Cerebellar cortex (tissue), 1 donor: Measurements from ENCODE around the gene CLEC4G.
"Not testable (repeated sequence)": the region's sequence is repeated elsewhere in the genome, so short reads cannot be mapped to it uniquely, and the experiment has no call there.

Source experiments
- DNase-seq: peaks from one replicate; pipeline ENCODE4 v3.0.0-alpha.2; 2015; ENCODE audit warnings: low spot score

The CLEC4G gene

GRCh38 chr19:7732045-7732444, at the start of gene CLEC4G:
TSS of gene CLEC4G (minus strand) at chr19:7732110. CDS start at chr19:7732102, 8 bp downstream.
- no peak for DNase-seq

DNA sequence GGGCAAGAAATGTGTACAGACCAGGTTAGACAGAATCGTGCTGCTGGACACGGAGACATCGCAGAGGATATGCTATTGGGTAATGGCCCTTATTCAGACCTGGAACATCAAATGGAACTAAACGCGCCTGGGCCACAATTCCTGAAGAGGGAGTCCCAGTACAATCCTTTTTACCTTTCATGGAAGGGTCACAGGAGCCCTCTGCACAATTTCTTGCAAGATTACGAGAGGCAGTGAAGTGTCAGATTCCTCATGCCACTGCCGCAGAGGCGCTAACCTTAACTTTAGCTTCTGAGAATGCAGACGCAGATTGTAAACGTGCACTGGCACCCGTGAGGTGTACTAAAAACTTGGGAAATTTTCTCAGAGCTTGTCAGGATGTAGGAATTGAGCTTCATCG, 49.2 kb upstream of the CLEC4G start:
- DNase-seq: no peak

DNA sequence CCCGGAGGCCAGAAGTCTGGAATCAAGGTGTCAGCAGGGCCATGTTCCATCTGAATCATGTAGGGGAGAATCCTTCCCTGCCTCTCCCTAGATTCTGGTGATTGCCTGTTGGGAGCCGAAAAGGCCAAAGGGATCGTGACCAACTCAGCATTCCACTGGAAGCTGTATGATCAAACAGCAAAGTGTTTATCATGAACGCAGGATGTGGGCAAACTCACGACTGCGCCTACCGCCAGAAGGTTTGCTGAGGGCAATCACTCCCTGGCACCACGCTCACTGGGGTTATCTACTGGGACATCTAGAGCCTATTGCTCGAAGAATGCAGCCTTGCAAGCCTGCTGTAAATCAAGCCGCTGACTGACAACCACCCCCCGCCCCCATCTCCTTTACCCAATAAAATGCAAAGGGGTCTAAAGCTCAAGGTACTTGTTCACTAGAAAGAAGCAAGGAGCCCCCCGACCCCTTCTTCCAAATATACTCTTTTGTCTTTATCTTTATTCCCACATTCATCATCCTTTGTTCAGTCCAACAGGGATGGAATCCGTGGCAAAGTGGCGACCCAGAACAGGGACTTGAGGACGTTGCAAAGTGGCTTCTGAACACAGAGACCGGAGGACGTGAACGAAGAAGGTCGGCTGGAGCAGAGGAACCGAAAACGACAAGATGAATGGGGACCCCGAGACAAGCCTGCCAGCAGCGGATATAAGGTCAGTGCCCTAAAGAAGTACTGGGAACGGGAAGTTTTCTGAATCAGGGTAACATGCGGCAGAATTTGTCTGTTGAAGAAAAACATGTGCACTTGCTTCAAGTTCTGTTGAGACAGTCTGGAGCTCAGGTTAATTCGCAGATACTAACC, 47.9 kb upstream of the CLEC4G start:
- DNase-seq: no peak

DNA sequence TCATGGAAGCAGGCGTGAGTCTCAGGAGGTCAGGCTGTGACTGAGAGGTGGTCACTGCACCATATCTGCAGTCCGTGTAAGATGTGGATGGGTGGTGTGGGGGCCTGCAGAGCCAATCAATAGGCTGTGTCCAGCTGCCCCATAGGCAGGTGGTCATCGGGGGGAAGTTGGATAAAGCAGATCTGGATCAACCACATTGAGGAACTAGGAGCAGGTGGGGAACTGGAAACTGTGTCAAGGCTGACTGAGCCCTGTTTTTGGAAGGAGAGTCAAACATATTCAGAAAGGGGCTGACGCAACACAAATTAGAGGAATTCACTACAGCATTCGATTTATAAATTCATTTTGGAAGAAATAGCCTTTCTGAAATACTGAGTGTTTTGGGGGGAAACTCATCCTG, 46.2 kb upstream of the CLEC4G start:
- no peak for DNase-seq

DNA sequence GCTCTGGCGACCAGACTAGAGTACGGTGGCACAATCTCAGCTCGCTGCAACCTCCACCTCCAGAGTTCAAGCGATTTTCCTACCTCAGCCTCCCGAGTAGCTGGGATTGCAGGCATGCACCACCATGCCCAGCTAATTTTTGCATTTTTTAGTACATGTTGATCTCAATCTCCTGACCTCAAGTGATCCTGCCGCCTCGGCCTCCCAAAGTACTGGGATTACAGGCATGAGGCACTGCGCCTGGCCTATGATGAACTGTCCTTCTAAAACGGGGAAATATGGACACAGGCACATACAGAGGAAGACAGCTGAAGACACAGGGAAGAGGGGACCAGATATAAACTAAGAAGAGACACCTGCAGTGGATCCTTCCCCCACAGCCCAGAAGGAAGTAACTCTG, 43.9 kb upstream of the CLEC4G start:
- no peak for DNase-seq

DNA sequence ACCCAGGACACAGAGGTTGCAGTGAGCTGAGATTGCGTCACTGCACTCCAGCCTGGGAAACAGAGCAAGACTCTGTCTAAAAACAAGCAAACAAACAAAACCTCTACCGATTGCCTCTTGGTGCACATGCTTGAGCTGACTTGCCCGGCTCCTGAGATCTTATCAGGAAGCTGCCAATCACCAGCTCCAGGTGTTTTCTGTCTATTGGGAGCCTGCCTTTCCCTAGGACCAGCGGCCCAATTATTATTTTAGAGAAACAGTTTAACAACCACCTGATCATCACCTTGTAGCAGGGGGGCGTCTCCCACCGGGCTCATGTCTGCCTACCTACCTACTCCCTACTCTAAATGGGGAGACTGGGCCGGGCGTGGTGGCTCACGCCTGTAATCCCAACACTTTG, 41.9 kb upstream of the CLEC4G start:
- no peak for DNase-seq

- DNase-seq: no peak
Measured at GRCh38 chr19:7772752-7773291, 40.9 kb upstream of the CLEC4G start.

- DNase-seq: no peak
Measured at GRCh38 chr19:7771072-7771471, 39.2 kb upstream of the CLEC4G start.

GRCh38 chr19:7769171-7769570, 37.3 kb upstream of the CLEC4G start:
- no peak for DNase-seq

DNA sequence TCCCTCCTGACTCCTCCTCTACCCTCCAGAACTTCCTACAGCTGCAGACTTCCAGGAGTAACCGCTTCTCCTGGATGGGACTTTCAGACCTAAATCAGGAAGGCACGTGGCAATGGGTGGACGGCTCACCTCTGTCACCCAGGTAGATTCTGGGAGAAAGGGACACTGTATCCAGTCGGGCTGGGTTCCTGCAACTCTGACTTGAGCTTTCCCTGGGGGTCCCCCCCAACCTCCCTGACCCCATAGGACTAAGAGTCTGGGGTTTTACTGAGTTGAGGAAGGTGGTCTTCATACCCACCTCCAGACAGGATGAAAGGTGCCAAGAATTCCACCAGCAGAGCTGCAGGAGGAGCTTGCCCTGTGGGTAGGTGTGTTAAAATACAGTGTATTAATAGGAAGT, 35.6 kb upstream of the CLEC4G start:
- no peak for DNase-seq

GRCh38 chr19:7766535-7766934, 34.6 kb upstream of the CLEC4G start:
- DNase-seq: no peak

DNA sequence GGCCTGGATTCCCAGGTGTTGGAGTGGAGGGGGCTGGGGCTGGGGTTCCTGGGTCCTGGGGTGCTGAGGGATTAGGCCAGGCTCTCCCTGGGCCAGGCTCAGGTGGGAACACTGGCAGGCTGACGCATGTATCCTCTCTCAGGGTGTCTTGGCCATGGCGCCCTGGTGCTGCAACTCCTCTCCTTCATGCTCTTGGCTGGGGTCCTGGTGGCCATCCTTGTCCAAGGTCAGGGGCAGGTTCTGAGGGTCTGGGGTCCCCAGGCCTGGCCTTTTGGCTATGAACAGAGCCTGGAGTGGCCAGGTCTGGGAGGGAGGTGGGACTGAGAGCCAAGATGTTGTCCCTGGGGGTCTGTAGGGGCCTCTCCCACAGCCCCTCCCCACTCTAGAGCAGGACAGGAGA, 33.1 kb upstream of the CLEC4G start:
- DNase-seq: not testable (repeated sequence)

DNA sequence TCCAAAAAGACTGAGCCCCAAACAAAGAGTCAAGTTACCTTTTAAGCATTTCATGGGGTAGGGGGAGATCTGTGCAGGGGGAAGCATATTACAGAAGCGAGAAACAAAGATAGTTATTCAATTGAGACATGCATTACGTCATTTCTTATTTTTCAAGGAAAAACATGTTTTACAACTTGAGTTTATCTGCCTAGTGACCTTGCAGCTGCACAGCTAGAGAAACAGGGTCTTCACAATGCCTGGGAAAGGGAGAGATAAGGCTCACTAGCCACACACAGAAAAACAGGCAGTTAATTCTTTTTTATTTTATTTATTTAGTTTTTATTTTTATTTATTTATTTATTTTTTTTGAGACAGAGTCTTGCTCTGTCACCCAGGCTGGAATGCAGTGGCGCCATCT, 32.2 kb upstream of the CLEC4G start:
- DNase-seq: not testable (repeated sequence)

GRCh38 chr19:7763696-7764095, 31.8 kb upstream of the CLEC4G start:
- no peak for DNase-seq

DNA sequence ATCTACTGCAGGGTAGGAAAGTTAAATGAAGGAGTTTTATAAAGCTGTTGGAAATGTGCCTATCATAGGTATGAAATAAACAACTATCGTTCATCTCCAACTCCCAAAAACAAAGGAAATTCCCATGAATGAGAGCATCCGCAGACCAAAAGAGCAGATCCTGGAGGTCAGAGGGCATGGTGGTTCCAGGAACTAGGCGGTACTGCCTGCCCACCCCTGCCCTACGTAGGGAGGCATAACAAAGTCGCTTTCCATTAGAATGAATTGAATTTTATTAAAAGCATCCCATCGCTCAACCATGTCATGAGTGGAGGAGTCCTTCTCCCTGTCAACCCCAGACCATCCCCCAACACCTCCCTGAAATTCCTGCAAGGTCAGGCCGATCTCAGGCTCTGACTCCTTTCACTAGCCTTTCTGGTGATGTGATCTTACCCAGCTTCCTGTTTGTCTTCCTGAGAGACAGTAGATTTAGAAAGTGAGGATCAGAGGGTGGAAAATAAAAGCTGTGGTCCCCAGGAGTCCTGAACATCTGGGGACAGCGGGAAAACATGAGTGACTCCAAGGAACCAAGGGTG, 30.9 kb upstream of the CLEC4G start, which contains the start of gene CLEC4M:
TSS of gene CLEC4M (plus strand) at position 525 of the 575 bp plus-strand sequence. CDS start at position 549, 24 bp downstream.
- DNase-seq: no peak

DNA sequence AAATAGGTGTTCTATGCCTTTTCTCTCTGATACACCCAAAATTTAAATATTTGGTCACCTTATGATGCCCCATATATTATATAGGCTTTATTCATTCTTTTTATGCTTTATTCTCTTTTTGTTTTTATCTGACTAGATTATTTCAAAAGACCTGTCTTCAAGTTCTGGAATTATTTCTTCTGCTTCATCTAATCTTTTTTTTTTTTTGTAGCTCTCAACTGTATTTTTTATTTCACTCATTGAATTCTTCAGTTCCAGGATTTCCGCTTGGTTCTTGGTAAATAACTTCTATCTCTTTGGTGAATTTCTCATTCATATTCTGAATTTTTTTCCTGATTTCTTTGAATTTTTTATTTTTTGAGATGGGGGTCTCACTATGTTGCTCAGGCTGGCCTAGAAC, 27.2 kb upstream of the CLEC4G start:
- DNase-seq: no peak

GRCh38 chr19:7757358-7757757, 25.4 kb upstream of the CLEC4G start:
- DNase-seq: no peak

DNA sequence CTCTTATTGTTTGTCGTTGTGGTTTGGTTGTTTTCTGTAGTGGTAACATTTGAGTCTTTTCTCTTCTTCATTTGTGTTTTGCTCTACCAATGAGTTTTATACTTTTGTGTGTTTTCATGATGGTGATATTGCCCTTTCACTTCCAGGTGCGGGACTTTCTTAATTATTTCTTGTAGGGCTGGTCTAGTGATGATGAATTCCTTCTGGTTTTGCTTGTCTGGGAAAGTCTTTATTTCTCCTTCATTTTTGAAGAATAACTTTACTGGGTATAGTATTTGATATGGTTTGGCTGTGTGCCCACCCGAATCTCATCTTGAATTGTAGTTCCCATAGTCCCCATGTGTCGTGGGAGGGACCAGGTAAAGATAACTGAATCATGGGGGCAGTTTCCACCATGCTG, 24.3 kb upstream of the CLEC4G start:
- DNase-seq: no peak

DNA sequence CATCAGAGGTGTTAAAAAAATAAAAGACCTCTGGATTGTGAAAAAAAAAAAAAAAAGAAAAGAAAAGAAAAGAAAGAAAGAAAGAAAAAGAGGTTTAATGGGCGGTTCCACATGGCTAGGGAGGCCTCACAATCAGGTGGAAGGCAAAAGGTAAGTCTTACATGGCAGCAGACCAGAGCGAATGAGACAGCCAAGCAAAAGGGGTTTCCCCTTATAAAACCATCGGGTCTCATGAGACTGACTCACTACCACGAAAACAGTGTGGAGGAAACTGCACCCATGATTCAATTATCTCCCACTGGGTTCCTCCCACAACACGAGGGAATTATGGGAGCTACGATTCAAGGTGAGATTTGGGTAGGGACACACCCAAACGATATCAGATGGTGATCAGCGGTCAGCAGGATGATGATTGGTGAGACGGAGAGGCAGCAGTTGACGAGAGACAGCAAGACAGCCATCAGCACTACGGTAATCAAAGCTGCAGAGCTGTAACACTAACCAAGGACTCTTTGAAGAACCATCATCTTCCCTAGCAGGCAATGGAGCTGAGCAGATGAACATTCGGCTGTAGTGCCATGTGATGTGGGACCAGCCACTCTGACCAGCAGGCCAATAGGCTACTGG, 19.4 kb upstream of the CLEC4G start:
- DNase-seq: no peak

DNA sequence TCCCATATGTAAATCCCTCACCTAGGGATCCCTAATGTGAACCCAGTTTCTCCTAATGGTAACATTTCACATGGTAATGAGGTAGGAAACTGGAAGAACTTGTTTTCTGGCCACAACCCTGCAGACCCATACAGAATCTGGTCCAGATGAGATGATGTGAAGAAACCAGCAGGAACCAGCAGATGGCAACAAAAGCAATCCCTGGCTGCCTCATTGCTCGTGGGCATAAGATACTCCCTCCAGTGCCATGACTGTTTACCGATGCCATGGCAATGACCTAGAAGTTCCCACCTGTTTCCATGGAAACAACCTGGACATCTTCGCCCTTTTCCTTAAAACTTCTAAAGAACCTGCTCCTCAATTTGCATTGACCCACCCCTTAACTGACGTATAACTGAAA, 16.8 kb upstream of the CLEC4G start:
- peak; percentile 45 for DNase-seq

- no peak for DNase-seq
Measured at GRCh38 chr19:7748171-7748570, 16.3 kb upstream of the CLEC4G start.

- no peak for DNase-seq
Measured at GRCh38 chr19:7746903-7747884, 15.3 kb upstream of the CLEC4G start, which contains the start of gene CD209. TSS of gene CD209 (minus strand) at chr19:7747534. CDS start at chr19:7747511, 23 bp downstream.
